ENCODE results near the gene ZNF417. TPM values are rescaled to one million over a fixed set of nuclear protein-coding genes. Genes with fewer than 3 reads are reported as not detected.

ZNF417 gene
- total and polyA plus RNA-seq, 2 of the 4 experiments (the other 2 are of a cell fraction) = 4.0 to 23.1 TPM

DNA sequence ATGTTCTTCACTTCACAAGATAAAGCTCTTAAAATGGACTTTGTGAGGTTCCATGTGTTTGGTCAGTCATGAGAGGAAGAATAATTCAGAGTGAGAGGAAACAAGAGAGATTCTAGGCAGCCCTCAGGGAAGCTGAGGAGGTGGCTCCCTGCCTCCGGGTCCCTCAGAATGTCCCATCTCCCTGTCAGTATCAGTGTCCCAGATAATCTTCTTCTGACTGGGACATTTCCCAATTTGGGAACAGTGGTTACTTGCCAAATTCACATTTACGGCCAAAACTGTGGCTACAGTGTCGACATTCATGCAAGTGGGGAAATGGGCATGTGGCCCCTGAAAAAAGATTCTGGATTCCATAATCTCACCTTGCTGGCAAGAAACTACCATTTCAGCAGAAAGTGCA is 9.0 kb downstream of the ZNF417 start:
- H4K5ac ChIP-seq (ENCODE audit: low read depth, low read length) = no peak overlapping the region
- no peak overlapping the region for H3K9ac ChIP-seq (ENCODE audit: low read depth, low read length)
- CTCF ChIA-PET = no interaction called here
- no peak overlapping the region for H3K4me2 ChIP-seq (ENCODE audit: low read depth, low read length)
- intact Hi-C loops (cut with micrococcal nuclease) = no loop called here
- dilution Hi-C loops (cut with HindIII; ENCODE audit: low sequenced_read_pairs, unreplicated experiment) = no loop called here
- no peak overlapping the region for H3K23ac ChIP-seq (ENCODE audit: low read depth, low read length)
- H3K79me1 ChIP-seq (ENCODE audit: low read depth in 1 of 2, low read length in 2 of 2) = peaks cover 3 to 8% of the 10 kb centered on the region in 2 experiments; a peak in 2 of 4 replicates
- no peak overlapping the region for H3K27ac ChIP-seq (ENCODE audit: insufficient read depth, low read length)
- no TSS peak for BruUV-seq (replicated peaks)
- H3K9me1 ChIP-seq (ENCODE audit: insufficient read depth, low read length) = no peaks in the 10 kb centered on the region
- no peak overlapping the region for H2BK5ac ChIP-seq (ENCODE audit: low read depth, low read length, poor library complexity, severe bottlenecking)
- H2BK15ac ChIP-seq (ENCODE audit: low read depth, low read length) = no peak overlapping the region
- H3K4me1 ChIP-seq (ENCODE audit: control insufficient read depth, insufficient read depth, low read length) = no peaks in the 10 kb centered on the region
- WGBS, 2 experiments (ENCODE audit: extremely low coverage in 2 of 2, insufficient read length in 1 of 2) = no CpG with 5 or more reads among the region's 3 CpGs
- TF ChIP-seq SMC3 (IDR thresholded peaks at IDR 0.05; ENCODE audit: low read depth, low read length) (no peak), CEBPB (IDR thresholded peaks at IDR 0.05; ENCODE audit: low read depth, low read length) (no peak), BHLHE40 (IDR thresholded peaks at IDR 0.05; ENCODE audit: low read depth, low read length) (no peak), MXI1 (IDR thresholded peaks at IDR 0.05; ENCODE audit: borderline replicate concordance, low read depth, low read length) (no peak), NFE2L2 (IDR thresholded peaks at IDR 0.05; ENCODE audit: low read depth, low read length) (no peak), CHD1 (IDR thresholded peaks at IDR 0.05; ENCODE audit: low read depth, low read length) (no peak)
- TF ChIP-seq, protein P1, sequence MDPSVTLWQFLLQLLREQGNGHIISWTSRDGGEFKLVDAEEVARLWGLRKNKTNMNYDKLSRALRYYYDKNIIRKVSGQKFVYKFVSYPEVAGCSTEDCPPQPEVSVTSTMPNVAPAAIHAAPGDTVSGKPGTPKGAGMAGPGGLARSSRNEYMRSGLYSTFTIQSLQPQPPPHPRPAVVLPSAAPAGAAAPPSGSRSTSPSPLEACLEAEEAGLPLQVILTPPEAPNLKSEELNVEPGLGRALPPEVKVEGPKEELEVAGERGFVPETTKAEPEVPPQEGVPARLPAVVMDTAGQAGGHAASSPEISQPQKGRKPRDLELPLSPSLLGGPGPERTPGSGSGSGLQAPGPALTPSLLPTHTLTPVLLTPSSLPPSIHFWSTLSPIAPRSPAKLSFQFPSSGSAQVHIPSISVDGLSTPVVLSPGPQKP (IDR thresholded peaks at IDR 0.05; ENCODE audit: borderline replicate concordance, low read depth, low read length) = no peak
- no peak overlapping the region for H2AK9ac ChIP-seq (replicated peaks; ENCODE audit: low read depth, low read length, poor library complexity)
- no peak overlapping the region for H2BK20ac ChIP-seq (ENCODE audit: low read depth, low read length)
- H3K14ac ChIP-seq (replicated peaks; ENCODE audit: low read depth, low read length) = no peak overlapping the region
- ATAC-seq (ENCODE audit: low read depth) = no peak
- no peak for DNase-seq
- no peak overlapping the region for H2AK5ac ChIP-seq (ENCODE audit: low read depth, low read length)
- H3K27me3 ChIP-seq (ENCODE audit: control insufficient read depth, insufficient read depth, low read length) = no peaks in the 10 kb centered on the region
- H3K9me3 ChIP-seq (ENCODE audit: control insufficient read depth, insufficient read depth, low read length) = peaks cover 8% of the 10 kb centered on the region; the same call in 1 of the 2 replicates
- H3K56ac ChIP-seq (ENCODE audit: extremely low read depth, insufficient read depth, low read length) = no peak overlapping the region
- no peak overlapping the region for H4K91ac ChIP-seq (ENCODE audit: insufficient read depth, low read depth, low read length)
- peaks cover 39% of the 10 kb centered on the region for H3K36me3 ChIP-seq (ENCODE audit: control insufficient read depth, insufficient read depth, low read length)
- H3K4me3 ChIP-seq (ENCODE audit: insufficient read depth, low read depth, low read length) = no peak overlapping the region
- no peak overlapping the region for H2AFZ ChIP-seq (replicated peaks; ENCODE audit: low read length, poor library complexity)
- H3K18ac ChIP-seq (ENCODE audit: low read depth, low read length) = no peak overlapping the region
- H2BK120ac ChIP-seq (ENCODE audit: low read depth, low read length) = no peak overlapping the region
- in situ Hi-C loops (cut with MboI; ENCODE audit: low sequenced_read_pairs) = no loop called here
- no peak overlapping the region for H3K4ac ChIP-seq (ENCODE audit: low read depth, low read length)
- H4K8ac ChIP-seq (ENCODE audit: low read depth in 2 of 2, low read length in 2 of 2) = no peak overlapping the region
- POLR2A ChIA-PET (ENCODE audit: unreplicated experiment) = no interaction called here
- no peaks in the 10 kb centered on the region for H4K20me1 ChIP-seq (ENCODE audit: insufficient read depth, low read length)

Measured in IMR-90 (cell line).